ENCODE data around the gene IFT43. TPM values are rescaled to one million over a fixed set of nuclear protein-coding genes. Genes with fewer than 3 reads are reported as not detected.

IFT43 gene
- polyA plus RNA-seq, 3 donors, result 10.3 to 12.4 (median 10.5) TPM

DNA sequence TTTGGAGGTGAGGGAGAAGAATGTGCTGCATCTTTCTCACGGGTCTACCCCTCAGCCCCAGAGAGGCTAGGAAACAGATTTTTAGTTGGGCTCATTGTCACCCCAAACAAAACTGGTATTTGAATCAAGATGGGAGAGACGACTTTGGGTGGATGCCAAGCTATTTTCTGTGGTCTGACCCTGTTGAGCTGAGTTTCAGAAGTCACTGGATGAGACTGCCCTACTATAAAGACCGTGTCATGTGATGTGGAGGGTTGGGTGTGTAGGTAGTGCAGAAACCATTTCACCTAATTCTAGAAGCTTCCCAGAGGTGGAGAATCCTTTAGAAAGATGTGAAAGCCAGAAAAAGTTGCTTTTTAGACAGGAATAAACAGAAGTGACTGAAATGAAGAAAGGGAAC lies 60.2 kb downstream of the IFT43 start:
- H3K4me2 ChIP-seq (replicated peaks; ENCODE audit: extremely low read depth, low read length, poor library complexity, severe bottlenecking), result no peak overlapping the region
- TF ChIP-seq, protein P1, sequence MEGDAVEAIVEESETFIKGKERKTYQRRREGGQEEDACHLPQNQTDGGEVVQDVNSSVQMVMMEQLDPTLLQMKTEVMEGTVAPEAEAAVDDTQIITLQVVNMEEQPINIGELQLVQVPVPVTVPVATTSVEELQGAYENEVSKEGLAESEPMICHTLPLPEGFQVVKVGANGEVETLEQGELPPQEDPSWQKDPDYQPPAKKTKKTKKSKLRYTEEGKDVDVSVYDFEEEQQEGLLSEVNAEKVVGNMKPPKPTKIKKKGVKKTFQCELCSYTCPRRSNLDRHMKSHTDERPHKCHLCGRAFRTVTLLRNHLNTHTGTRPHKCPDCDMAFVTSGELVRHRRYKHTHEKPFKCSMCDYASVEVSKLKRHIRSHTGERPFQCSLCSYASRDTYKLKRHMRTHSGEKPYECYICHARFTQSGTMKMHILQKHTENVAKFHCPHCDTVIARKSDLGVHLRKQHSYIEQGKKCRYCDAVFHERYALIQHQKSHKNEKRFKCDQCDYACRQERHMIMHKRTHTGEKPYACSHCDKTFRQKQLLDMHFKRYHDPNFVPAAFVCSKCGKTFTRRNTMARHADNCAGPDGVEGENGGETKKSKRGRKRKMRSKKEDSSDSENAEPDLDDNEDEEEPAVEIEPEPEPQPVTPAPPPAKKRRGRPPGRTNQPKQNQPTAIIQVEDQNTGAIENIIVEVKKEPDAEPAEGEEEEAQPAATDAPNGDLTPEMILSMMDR (IDR thresholded peaks at IDR 0.05), result no peak
- H3K4me3 ChIP-seq (replicated peaks in 1 of 3; ENCODE audit: low read depth in 2 of 3, low read length in 3 of 3), result no peak overlapping the region
- H3K9ac ChIP-seq (ENCODE audit: insufficient read depth, low read length, poor library complexity, severe bottlenecking), result no peak overlapping the region
- Mint-ChIP-seq H3K36me3 (no peaks in the 10 kb centered on the region), H3K4me3 (no peak overlapping the region), H3K27me3 (ENCODE audit: low read depth in 3 of 3) (peaks cover 0 to 5% (median 2%) of the 10 kb centered on the region in 3 donors), H3K27ac (peak overlapping the region in 1 of 7 donors; percentile 76), H3K4me1 (peaks cover 6% of the 10 kb centered on the region), H3K9me3 (no peaks in the 10 kb centered on the region)
- 60% methylated on average over 1 of the region's 3 CpGs for WGBS (ENCODE audit: insufficient coverage)
- DNase-seq, result no peak
- H3K79me2 ChIP-seq (ENCODE audit: insufficient read depth, low read length), result no peaks in the 10 kb centered on the region
- no peaks in the 10 kb centered on the region for H3K9me3 ChIP-seq (replicated peaks in 1 of 2; ENCODE audit: control insufficient read depth in 1 of 2, insufficient read depth in 1 of 2, low read length in 2 of 2)
- H4K20me1 ChIP-seq (ENCODE audit: insufficient read depth, low read length), result no peaks in the 10 kb centered on the region
- H3K4me1 ChIP-seq (ENCODE audit: control insufficient read depth in 1 of 2, insufficient read depth in 2 of 2, low read length in 2 of 2), result peaks cover 3 to 5% of the 10 kb centered on the region in 2 donors
- intact Hi-C loops (cut with micrococcal nuclease), result no loop called here
- no peaks in the 10 kb centered on the region for H3K27me3 ChIP-seq (ENCODE audit: control insufficient read depth in 2 of 2, insufficient read depth in 2 of 2, low read length in 2 of 2)
- H3K36me3 ChIP-seq (replicated peaks in 1 of 2; ENCODE audit: control insufficient read depth in 1 of 2, insufficient read depth in 2 of 2, low read length in 2 of 2), result no peaks in the 10 kb centered on the region
- no peak overlapping the region for H2AFZ ChIP-seq (ENCODE audit: insufficient read depth, low read depth, low read length, poor library complexity, severe bottlenecking)
- H3K27ac ChIP-seq (ENCODE audit: low read depth in 1 of 2, low read length in 2 of 2), result no peak overlapping the region

DNA sequence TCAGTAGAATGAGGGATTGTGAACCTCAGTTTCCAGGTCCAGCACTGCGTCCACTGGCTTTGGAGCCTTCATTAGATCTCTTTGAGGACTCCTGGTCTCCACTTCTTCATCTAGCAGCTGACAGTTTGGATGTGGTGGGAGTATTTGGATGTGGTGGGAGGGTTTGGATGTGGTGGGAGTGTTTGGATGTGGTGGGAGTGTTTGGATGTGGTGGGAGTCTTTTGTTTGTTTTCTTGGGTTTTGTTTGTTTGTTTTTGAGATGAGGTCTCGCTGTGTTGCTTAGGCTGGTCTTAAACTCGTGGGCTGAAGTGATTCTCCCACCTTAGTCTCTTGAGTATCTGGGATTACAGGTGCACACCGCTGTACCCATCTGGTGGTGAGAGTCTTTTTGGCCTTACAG lies 64.7 kb downstream of the IFT43 start:
- Histone ChIP-seq H4K20me1 (ENCODE audit: insufficient read depth, low read length) (no peaks in the 10 kb centered on the region), H3K9me3 (replicated peaks in 1 of 2; ENCODE audit: control insufficient read depth in 1 of 2, insufficient read depth in 1 of 2, low read length in 2 of 2) (no peaks in the 10 kb centered on the region), H3K27ac (ENCODE audit: low read depth in 1 of 2, low read length in 2 of 2) (no peak overlapping the region), H3K4me3 (replicated peaks in 1 of 3; ENCODE audit: low read depth in 2 of 3, low read length in 3 of 3) (no peak overlapping the region), H3K36me3 (replicated peaks in 1 of 2; ENCODE audit: control insufficient read depth in 1 of 2, insufficient read depth in 2 of 2, low read length in 2 of 2) (no peaks in the 10 kb centered on the region), H3K79me2 (ENCODE audit: insufficient read depth, low read length) (no peaks in the 10 kb centered on the region), H3K9ac (ENCODE audit: insufficient read depth, low read length, poor library complexity, severe bottlenecking) (no peak overlapping the region), H3K27me3 (ENCODE audit: control insufficient read depth in 2 of 2, insufficient read depth in 2 of 2, low read length in 2 of 2) (no peaks in the 10 kb centered on the region), H3K4me1 (ENCODE audit: control insufficient read depth in 1 of 2, insufficient read depth in 2 of 2, low read length in 2 of 2) (peaks cover 3 to 5% of the 10 kb centered on the region in 2 donors), H2AFZ (ENCODE audit: insufficient read depth, low read depth, low read length, poor library complexity, severe bottlenecking) (no peak overlapping the region), H3K4me2 (replicated peaks; ENCODE audit: extremely low read depth, low read length, poor library complexity, severe bottlenecking) (no peak overlapping the region)
- 67% methylated on average over 1 of the region's 4 CpGs for whole genome bisulfite sequencing (ENCODE audit: insufficient coverage)
- Mint-ChIP-seq H3K27me3 (ENCODE audit: low read depth in 3 of 3) (peaks cover 0 to 4% (median 2%) of the 10 kb centered on the region in 3 donors), H3K27ac (no peak overlapping the region), H3K4me3 (no peak overlapping the region), H3K9me3 (no peaks in the 10 kb centered on the region), H3K36me3 (no peaks in the 10 kb centered on the region), H3K4me1 (peaks cover 6% of the 10 kb centered on the region)
- DNase-seq, result no peak
- TF ChIP-seq, protein P1 (IDR thresholded peaks at IDR 0.05), result no peak
- intact Hi-C loops (cut with micrococcal nuclease), result loop anchor here (2.0 to 10.0 kb wide), 3 partner anchors 303 to 597 kb away; no protein-coding TSS in a partner anchor
